HG03520 (cell line): ENCODE data around the gene TMEM255B.
"Not testable (repeated sequence)": the region's sequence is repeated elsewhere in the genome, so short reads cannot be mapped to it uniquely, and the experiment has no call there.

Source experiments
- ATAC-seq: cut with Tn5 transposase; IDR thresholded peaks from one replicate; pipeline ENCODE4 v1.9.1; 2021; ENCODE audit warnings: mild to moderate bottlenecking, moderate library complexity; ENCODE audit not compliant: unreplicated experiment

The TMEM255B gene

GRCh38 chr13:113758651-113759524 lies at the start of gene TMEM255B:
TSS of gene TMEM255B (plus strand) at chr13:113759226. CDS start at chr13:113759270, 44 bp downstream.
- ATAC-seq, result peak; percentile 76

GRCh38 chr13:113722921-113723320 lies 36.1 kb upstream of the TMEM255B start:
- no peak for ATAC-seq

- ATAC-seq, result no peak
Observed at GRCh38 chr13:113723410-113724015, 35.5 kb upstream of the TMEM255B start.

GRCh38 chr13:113724016-113724758 lies 34.8 kb upstream of the TMEM255B start:
- ATAC-seq, result no peak

GRCh38 chr13:113724780-113725315 lies 34.2 kb upstream of the TMEM255B start:
- ATAC-seq, result peak; percentile 81

- ATAC-seq, result not testable (repeated sequence)
Observed at GRCh38 chr13:113725329-113726105, 33.5 kb upstream of the TMEM255B start.

- not testable (repeated sequence) for ATAC-seq
Observed at GRCh38 chr13:113726106-113726821, 32.8 kb upstream of the TMEM255B start.

GRCh38 chr13:113726961-113727411 lies 32.0 kb upstream of the TMEM255B start:
- ATAC-seq, result no peak

- no peak for ATAC-seq
Observed at GRCh38 chr13:113728571-113729054, 30.4 kb upstream of the TMEM255B start.

- no peak for ATAC-seq
Observed at GRCh38 chr13:113729187-113730019, 29.6 kb upstream of the TMEM255B start.

GRCh38 chr13:113730258-113730691 lies 28.8 kb upstream of the TMEM255B start:
- no peak for ATAC-seq

- no peak for ATAC-seq
Observed at GRCh38 chr13:113730831-113731191, 28.2 kb upstream of the TMEM255B start.

GRCh38 chr13:113731192-113732175 lies 27.5 kb upstream of the TMEM255B start:
- ATAC-seq, result no peak

GRCh38 chr13:113732176-113732960 lies 26.7 kb upstream of the TMEM255B start:
- ATAC-seq, result no peak

GRCh38 chr13:113732961-113733950 lies 25.8 kb upstream of the TMEM255B start:
- ATAC-seq, result no peak
